Central memory CD4-positive, alpha-beta T cell (primary cell): ENCODE measurements around the gene STMP1.

Source experiments
- DNase-seq: peaks from one replicate; pipeline ENCODE4 v3.0.0; 2022

Gene STMP1

DNA sequence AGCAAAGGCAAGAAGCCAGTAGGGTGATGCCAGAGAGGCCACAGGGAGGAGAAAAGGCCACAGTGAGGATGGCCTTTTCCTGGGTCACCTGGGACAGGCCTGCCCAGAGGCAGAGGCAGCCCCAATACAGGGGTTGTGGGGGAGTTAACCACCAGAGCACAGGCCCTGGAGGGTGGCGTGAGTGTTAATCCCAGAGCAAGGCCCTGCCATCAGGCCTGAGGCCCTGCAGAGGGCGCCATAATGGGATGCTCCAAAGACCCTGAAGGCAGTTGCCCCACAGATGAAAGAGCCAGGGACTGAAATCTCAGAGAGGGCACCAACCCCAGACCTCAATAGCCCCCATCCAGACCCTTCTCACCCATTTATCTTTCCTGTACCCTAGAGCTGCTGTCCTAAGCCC lies 41.8 kb downstream of the STMP1 start:
- DNase-seq = no peak

DNA sequence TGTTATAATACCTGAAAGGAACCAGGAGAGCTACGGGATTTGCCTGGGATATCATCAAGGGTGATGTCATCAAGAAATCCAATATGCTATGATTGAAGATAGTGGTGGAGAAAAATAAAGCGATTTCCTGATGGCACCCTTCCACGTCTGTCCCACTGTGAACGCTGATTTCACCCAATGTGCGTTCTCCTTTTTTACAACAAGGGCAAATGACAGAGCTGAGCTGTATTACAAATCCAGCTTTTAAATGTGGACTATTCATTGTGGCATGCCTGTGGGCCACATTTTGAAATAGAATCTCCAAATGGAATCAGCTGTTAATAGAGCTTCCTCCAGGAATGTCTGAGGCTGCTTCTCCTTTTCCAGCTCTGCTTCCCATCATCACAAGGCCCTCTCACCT lies 42.4 kb downstream of the STMP1 start:
- no peak for DNase-seq

DNA sequence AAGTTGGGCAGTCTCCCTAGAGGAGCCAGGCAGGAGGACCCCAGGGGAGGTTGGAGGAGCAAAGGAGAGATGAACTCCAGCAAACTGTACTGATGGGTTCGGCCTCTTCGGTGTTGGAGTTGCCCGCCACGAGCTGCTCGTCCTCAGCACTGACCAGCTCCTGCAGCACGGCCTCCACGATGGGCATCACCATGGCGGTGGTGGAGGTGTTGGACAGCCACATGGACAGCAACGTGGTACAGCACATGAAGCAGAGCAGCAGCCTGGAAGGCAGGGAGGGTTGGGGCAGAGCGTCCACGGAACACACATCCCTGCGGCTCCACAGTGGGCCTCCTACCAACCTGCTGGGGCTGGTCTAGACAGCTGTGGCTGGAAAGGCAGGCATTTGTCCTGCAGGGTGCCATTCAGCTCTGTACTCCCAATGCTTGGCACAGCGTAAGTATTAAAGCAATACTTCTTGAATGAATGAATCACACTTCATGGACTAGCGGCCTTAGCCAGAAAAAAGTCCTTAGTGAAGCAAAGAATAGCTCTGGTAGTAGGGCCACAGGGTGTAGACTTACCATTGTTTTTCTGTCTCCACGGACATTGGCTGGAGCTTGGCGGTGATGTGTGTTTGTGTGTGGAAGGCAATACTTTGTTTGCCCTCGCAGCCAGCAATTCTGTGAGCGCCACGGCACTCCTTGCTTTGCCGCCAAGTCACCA lies 43.9 kb downstream of the STMP1 start:
- DNase-seq = no peak

DNA sequence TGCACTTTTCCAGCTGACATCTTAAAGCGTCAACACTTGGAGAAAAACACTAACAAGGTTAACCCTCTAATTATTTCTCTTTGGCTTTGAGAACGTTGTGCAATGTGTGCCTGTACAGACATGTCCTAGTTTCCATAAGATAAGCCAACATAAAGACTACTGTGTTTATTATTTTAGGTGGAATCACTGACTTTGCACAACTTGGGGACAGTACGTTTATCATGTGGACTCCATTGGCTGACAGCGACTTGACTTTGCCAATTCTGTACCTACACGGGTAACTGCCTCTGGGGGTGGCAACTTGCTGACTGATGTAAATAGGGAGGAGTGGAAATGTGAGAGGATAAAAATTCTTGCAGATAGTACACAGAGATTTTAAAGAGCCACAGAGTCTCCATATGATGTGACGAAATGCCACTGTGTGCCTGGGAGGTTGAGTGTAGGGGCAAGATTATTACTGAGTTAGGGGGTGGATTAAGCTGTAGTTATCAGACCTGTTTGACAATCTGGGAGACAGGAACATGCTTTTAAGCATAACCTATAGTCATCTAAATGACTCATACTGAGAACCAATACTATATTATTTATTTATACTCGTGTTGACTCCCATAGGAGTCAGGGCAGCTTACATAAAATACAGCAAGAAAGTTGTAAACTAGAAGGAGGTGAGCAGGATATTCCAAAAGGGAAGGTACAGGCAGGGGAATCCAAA lies 44.7 kb downstream of the STMP1 start:
- no peak for DNase-seq

DNA sequence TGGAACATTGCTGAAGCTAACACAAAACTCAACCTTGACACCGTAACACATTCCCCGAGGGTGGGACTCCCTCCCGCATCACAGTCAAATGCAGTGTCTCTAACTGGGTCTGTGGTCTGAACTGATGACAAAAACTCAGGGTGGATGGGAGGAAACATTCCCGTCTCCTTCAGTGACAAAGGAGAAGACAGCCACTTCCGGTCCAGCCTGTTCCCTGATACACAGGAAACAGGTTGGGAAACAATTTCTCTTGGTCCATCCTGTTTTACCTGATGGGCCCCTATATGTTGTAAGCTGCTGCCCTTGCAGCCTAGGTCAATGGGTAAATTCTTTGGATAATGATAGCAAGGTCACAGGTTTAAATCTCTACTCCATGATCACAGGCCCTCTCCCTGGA lies 45.3 kb downstream of the STMP1 start:
- DNase-seq = no peak

DNA sequence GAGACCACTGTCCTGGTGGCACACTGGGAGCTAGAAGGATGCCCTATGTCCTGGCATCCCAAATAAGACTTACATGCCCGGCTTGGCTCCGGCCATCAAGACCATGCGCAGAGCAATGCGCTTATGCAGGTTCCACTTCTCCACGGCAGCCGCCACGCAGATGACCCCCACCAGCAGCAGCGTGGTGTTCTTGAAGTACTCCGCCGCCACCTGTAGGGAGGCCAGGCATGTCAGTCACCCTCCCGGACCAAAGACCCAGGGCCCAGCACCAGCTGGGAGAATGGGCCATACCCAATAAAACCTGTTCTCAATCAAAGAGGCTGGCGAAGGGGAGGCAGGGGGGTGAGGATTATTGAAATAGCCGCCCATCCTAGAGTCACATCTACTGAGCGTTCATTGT lies 45.7 kb downstream of the STMP1 start:
- no peak for DNase-seq

DNA sequence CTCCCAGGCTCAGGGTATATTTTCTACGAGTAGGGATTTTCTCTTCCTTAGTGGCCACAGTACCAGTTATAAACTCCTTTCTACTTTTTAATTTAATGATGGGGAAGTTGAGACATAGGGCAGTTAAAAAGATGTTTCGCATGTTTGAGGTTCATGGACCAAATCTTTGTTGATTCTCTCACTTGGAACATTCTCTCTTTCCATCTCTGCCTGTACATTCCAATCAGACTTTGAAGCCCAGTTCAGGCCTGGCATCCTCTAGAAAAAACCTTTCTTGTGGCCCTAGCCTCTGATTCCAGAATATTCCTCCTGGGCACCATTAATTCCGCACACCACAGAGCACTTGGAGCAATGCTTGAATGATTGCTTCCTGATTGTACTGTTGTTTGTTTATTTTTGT lies 47.2 kb downstream of the STMP1 start:
- no peak for DNase-seq

DNA sequence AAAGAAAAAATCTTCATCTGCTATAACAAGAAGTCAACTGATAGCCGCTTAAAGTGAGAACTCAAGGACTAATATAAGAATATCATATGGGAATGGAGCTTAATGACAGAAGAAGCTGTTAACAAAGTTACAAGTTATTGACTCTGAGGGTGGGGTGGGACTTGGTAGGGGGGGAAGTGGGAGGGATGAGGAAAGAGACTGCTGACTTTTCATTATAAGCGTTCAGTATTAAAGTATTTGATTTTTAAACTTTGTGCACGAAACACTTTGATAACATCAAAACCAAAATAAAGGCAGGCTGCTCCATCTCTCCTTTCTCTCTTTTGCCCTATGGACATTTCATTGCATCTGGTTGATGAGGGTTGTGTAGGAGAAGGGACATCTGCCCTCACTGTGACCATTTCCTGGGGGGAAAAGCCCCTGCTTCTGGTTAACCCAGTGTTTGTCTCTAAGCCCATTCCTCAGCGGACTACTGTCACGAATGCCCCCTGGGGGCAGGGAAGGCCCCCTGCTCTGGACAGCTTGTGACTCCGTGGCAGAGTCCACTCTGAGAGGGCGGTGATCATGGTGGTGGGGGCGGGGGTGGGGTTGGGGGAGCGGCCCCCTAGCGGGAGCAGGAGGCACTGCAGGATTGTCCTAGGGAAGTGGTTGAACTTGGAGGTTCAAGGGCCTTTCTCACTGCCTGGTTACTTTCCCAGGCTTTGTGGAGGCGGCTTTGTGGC lies 48.3 kb downstream of the STMP1 start:
- DNase-seq = no peak

DNA sequence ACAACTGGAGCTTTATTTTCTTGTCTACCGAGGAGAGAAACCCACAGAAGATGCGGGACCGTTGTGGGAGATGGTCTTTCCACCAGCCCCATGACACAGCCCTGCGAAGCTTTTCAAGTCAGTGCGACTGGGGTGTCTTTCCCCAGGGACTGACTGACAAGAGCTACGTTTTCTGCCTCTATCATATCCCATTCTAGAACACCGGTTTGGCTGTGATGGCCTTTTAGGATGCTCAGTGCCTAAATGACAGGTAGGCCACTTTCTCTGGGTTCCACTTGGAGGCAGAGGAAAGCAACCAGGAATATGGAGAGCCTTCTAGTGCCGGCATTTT lies 48.8 kb downstream of the STMP1 start:
- no peak for DNase-seq

DNA sequence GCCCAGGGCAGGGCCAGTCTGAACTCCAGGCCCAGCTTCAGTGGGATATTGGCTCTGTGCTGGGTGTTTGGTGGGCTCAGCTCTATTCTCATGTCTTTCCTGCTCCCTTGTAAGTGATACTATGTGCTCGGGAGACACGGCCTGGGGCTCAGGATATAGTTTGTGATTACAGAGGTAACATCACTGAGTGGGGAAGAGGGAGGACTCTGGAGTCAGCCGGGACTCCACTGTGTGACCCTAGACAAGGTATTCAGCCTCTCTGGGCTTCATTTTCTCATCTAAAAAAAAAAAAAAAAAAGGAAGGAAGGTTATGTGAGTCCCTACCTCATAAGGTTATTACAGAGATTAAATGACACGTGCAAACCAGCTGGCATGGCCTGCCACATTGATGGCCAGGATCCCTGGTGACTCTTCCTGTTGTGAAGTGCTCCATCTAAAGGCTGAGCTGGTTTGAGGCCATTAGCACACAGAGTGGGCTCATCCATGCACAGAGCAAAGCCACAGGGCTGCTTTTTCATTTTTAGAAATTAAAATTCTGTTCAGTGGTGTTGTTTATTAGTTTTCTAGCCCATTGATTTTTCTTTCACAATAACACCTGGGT lies 50.0 kb downstream of the STMP1 start:
- no peak for DNase-seq

DNA sequence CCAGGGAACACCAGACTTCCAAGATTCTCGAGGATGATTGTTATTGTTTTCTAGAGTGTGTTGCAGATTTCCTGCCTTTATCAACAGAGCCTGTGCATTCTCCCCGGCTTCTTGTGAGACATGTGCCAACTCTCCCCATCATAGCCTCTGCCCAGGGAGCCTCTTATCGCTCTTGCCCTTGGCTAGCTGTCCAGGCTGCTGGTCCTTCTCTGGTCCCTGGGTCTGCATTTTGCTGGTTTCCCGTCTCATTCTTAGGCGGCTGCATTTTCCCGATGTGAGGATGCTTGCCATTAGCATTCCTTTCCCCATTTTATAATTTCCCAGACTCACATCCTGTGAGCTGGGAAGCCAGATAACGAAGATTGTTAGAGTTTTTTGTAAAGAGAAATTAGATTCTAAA lies 50.5 kb downstream of the STMP1 start:
- no peak for DNase-seq

DNA sequence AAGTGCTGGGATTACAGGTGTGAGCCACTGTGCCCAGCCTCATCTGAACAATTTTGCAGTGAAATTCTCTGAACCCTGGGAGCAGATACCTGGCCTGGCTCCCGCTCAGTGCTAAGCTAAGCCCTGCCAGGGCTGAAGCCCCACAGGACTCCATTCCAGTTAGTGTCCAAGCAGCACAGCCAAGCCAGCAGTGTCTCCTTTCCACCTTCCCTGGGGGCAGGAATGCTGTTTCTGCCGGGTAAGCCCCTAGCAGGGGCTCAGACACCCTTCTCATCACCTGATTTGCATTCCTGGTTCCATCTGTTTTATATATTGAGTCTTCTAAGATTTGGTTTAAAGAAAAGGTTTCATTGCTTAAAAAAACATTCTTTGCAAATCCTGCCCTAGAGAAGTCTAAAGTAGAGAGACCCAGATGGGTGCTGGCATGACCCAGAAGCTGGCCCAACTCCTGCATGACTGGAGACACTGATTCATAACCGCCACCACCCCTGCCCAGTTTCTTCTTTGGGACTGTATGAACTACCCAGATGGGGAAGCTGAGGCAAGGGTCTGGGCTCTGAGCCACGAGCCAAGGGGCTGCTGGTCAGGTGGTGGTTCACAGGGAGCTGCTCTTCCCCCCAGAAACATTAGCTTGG lies 51.6 kb downstream of the STMP1 start:
- DNase-seq = no peak

DNA sequence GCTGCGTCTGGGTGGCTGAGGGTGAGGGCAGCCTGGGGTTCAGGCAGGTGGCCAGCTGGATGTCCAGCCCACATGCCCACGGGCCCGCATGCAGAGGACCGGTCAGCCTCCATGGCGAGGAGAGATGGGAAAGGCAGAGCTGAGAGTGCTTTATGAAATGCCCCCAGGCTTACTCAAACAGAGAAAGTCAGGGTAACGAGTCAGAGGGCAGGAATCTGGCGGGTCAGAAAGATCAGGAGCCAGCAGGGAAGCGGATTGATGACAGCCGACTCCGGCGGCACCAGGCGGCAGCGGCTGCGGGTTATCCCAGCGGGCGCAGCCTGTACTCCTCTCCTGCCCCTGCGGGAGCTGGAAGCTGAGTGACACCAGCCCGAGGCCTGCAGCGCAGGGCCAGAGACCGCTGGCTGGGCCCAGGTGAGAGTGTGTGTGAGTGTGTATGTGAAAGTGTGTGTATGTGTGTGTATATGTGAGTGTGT lies 52.3 kb downstream of the STMP1 start:
- no peak for DNase-seq

DNA sequence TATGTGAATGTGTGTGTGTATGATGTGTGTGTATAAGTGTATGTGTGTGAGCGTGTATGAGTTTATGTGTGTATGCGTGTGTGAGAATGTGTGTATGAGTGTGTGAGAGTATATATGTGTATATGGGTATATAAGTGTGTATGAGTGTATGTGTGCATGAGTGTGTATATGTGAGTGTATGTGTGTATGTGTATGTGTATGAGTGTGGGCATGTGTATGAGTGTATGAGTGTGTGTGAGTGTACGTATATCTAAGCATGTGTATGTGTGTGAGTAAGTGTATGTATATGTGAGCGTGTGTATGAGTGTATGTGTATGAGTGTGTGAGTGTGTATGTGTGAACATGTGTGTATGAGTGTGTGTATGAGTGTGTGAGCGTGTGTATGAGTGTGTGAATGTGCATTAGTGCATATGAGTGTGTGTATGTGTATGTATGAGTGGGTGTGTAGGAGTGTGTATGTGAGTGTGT lies 52.8 kb downstream of the STMP1 start:
- no peak for DNase-seq

DNA sequence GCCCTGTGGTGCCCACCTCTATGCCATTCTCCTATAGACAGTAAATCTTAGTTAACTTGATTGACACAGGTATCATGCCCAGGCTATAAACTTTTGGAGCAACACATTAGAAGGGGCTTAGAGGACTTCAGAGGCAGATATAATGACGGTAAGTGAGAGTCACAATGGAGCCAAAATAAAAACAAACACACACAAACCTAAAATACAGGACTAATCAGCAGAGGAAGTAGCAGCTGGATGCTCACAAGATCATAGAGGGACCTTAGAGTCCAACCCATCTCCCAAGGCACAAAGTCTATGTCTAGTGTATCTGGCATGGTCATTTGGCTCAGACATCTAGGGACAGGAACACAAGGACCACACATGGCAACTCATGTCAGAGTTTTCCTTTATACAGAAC lies 53.4 kb downstream of the STMP1 start:
- no peak for DNase-seq

DNA sequence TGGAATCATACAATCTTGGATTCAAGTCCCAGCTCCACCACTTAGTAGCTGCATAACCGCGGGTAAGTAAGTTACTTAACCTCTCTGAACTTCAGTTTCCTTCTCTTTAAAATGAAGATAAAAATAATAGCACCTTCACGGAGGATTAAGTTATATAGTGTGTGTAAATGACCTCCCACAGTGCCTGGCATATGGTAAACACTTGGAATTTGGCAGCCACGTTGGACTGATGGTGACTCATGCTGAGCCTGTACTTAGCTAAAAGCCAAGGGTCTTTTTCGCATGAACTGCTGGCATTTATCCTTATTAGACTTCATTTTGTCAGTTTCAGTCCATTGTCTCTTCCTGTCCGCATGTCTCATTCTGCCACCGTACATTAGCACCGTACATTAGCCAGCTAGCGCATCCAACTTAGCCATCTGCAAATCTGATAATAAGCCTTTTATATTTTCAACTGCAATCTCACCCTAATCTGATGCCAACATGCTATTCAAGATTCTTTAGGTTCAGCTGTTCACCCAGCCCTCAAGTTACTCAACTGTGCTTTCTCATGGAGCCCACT lies 54.4 kb downstream of the STMP1 start:
- no peak for DNase-seq

DNA sequence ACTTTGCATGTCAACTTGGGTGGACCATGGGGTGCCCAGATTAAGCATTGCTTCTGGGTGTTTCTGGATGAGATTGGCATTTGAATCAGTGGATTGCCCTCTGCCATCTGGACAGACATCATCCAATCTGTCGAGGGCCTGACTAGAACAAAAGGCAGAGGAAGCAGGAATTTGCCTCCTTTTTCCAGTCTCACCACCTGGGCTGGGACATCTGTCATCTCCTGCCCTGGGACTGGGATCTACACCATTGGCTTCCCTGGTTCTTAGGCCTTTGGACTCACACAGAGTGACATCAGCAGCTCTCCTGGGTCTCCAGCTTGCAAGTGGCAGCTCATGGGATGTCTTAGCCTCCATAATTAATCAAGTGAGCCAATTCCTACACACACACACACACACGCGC lies 55.4 kb downstream of the STMP1 start:
- DNase-seq = no peak

DNA sequence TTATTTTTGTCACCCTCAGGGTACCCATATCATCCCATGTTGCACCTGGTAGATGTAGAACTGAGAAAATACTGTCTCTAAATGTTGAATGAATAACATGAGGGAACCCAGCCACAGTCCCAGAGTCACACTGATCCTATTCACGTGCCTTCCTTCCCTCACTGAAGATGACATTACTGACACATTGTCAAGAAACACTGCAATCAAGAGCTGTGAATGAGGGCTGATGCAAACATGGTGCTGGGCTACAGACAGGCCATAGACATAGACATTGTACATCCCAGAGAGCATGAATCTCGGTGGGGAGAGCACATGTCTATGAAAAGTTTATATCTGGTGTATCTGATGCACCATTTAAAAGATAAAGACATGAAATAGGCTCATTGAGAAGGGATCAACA lies 55.9 kb downstream of the STMP1 start:
- DNase-seq = no peak

DNA sequence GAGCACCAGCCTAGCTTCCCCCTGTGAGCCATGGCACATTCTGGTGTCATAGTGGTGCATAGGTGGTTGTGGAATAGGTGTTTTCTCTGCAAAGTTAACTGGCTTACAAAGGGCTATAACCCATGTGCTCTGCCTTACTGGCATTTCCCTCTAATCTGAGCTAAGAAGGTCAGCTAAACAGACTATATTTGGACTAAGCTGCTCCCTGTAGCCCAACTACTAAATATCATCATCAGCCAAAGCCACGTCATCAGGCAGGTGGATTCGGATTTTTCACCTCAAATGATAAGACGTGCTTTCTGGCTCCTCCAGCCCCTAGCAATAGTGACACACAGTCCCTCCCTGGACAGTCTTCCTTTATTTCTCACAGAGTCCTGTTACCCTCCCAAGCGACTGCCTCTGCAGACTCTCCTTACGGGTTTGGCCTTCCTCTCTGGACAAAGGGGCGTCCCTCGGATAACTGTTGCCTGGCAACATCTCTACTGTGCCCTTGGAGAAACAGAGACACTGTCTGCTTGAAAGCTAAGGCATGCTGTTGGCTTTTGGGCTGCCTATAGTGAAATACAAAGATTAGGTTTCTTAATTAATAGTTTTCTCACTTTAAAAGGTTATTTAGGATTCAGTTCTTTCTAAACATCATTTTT lies 56.6 kb downstream of the STMP1 start:
- no peak for DNase-seq

DNA sequence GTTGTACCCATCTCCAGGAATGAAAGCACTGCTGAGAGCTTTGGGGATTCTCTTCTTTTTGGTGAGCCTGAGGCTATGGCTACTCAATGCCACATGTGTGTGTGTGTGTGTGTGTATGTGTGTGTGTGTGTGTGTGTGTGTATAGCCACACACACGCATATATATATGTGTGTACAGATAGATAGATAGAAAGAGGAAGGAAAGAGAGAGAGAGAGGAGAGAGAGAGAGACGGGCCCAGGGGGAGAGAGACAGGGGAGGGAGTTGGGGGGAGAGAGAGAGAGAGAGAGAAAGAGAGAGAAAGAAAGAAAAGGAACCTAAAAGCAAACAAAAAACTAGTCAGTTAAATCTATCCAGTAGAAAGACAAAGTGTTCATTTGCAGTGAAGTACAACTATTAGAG lies 57.4 kb downstream of the STMP1 start:
- DNase-seq = no peak

DNA sequence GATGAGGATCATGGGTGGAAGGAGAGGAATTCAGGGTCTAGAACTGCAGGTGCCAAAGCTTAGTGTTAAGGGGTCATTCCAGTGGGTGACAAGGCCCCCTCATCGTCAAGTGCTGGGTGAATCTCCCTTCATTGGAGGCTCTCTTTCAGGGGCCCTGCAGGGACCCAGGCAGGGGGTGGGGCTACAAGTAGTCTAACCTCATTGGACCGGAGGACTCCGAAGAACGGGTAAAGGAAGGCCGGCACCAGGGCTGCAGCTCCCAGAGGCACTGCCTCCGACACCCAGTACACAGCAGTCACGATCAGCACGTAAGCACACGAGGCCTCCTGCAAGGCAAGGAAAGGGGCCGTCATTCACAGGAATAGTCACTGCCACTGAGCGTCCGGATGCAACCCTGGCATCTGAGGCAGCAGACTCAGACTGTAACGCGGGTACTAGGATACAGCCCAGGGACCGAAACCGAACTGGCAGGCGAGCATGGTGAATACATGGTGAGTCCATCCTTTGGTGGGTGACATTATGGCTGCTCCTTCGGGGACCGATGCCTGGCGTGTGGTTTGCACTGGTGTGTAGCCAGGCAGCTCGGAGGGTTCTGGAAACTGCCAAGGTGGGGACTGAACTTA lies 59.0 kb downstream of the STMP1 start:
- no peak for DNase-seq

DNA sequence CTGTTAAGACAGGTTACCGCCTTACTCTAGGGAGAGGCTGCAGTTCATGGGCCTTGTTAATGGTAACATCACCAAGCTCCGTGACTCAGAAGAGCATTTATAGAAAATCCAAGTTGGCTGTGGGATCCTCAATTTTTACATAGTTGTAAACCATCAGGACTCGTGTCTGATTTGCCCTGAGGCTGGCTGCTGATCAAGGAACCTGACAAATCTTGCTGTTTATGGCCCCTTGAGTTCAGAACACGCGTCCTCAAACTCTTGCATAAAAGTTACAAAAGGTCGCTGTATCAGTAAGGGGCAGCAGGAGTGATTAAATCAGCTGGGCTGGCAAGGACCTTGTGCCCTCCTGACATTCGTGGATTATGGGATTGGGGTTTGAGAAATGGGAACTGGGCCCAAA lies 61.1 kb downstream of the STMP1 start:
- DNase-seq = no peak
